ENCODE data around the gene CSNK1E.

The CSNK1E gene

GRCh38 chr22:38249301-38249700 lies 67.9 kb downstream of the CSNK1E start:
- TF ChIP-seq, protein P1, sequence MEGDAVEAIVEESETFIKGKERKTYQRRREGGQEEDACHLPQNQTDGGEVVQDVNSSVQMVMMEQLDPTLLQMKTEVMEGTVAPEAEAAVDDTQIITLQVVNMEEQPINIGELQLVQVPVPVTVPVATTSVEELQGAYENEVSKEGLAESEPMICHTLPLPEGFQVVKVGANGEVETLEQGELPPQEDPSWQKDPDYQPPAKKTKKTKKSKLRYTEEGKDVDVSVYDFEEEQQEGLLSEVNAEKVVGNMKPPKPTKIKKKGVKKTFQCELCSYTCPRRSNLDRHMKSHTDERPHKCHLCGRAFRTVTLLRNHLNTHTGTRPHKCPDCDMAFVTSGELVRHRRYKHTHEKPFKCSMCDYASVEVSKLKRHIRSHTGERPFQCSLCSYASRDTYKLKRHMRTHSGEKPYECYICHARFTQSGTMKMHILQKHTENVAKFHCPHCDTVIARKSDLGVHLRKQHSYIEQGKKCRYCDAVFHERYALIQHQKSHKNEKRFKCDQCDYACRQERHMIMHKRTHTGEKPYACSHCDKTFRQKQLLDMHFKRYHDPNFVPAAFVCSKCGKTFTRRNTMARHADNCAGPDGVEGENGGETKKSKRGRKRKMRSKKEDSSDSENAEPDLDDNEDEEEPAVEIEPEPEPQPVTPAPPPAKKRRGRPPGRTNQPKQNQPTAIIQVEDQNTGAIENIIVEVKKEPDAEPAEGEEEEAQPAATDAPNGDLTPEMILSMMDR (IDR thresholded peaks at IDR 0.05; ENCODE audit: low read length, missing control alignments): no peak
- DNase-seq (ENCODE audit: low read depth): no peak
- H3K4me3 ChIP-seq (replicated peaks; ENCODE audit: low read depth, low read length): no peak overlapping the region

DNA sequence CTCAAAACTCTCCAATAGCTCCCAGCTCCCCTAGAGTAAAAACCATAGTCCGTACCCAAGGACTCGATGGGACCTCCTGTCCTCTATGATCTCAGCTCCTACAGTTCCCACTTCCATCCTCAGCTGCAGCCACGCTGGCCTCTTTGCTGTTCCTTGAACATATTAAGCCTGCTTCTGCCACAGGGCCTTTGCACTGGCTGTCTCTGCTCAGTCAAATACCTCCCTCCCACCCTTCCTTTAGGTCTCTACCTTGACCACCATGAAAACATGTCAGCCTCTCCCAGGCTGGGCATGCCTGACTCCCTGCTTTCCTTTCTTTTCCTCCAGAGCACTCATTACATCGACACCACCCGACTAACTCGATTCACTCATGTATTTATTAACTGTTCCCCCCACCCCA lies 69.0 kb downstream of the CSNK1E start:
- DNase-seq (ENCODE audit: low read depth): no peak
- H3K4me3 ChIP-seq (replicated peaks; ENCODE audit: low read depth, low read length): no peak overlapping the region
- TF ChIP-seq, protein P1 (IDR thresholded peaks at IDR 0.05; ENCODE audit: low read length, missing control alignments): no peak

DNA sequence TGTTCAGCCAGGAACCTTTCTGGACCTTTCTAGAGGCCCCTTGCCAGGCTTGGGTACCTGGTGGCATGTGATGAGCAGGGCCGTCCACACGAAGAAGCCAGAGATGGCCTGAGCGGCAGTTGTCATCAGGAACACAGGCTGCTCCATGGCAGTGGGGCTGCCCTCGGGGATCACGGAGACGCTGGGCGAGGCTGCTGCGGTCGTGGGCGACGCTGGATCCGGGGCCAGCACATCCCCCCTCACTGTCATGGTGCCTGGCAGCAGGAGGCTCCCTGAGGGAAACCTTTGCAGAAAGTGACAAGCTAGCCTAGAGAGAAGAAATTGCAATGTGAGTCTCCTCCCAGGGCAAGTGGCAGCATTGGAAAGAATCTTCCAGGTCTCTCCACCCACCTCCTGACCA lies 69.5 kb downstream of the CSNK1E start:
- no peak overlapping the region for H3K4me3 ChIP-seq (replicated peaks; ENCODE audit: low read depth, low read length)
- TF ChIP-seq, protein P1 (IDR thresholded peaks at IDR 0.05; ENCODE audit: low read length, missing control alignments): no peak
- no peak for DNase-seq (ENCODE audit: low read depth)

DNA sequence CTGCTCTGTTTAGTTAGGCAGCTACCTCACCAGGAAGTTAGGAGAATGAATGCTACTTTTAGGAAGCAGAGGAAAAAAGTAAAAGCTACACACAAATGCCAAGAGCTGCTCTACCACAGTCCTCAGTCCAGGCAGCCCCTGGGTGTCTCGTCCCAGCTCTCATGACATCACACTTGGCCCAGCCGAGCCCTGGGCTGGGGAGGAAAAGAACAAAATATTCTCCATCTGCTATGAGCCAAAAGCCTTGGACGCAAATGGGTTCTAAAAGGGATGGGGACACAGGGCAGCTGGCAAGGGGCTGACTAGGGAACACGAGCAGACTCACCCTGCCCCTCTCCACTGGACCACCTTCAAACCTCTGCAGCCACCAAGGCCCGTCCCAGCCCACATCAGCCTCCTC lies 70.5 kb downstream of the CSNK1E start:
- TF ChIP-seq, protein P1 (IDR thresholded peaks at IDR 0.05; ENCODE audit: low read length, missing control alignments): no peak
- no peak for DNase-seq (ENCODE audit: low read depth)
- no peak overlapping the region for H3K4me3 ChIP-seq (replicated peaks; ENCODE audit: low read depth, low read length)

GRCh38 chr22:38246046-38246658 lies 71.1 kb downstream of the CSNK1E start:
- TF ChIP-seq, protein P1 (IDR thresholded peaks at IDR 0.05; ENCODE audit: low read length, missing control alignments): no peak
- DNase-seq (ENCODE audit: low read depth): no peak
- H3K4me3 ChIP-seq (replicated peaks; ENCODE audit: low read depth, low read length): no peak overlapping the region

DNA sequence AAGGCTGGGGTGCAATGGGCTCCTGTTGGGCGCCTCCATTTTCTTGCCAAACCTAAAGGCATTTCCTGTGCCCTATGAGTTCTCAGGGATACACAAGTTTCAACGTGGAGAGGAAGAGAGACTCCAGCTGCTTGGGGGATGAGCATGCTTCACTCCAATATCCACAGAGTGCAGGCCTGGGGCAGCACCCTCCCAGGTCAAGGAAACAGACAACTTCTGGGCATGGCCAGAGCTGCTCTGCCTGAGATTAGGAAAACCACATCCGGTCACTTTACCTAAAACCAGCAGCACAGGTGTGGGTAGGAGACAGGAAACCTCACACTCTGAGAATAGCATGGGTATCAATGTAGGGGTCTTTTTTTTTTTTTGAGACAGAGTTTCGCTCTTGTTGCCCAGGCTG lies 73.1 kb downstream of the CSNK1E start:
- H3K4me3 ChIP-seq (replicated peaks; ENCODE audit: low read depth, low read length): no peak overlapping the region
- TF ChIP-seq, protein P1 (IDR thresholded peaks at IDR 0.05; ENCODE audit: low read length, missing control alignments): no peak
- DNase-seq (ENCODE audit: low read depth): no peak
